GM19023 (cell line): ENCODE measurements around the gene MYL2.

Experiments
- ATAC-seq: cut with Tn5 transposase; IDR thresholded peaks from one replicate; pipeline ENCODE4 v1.9.1; 2021; ENCODE audit warnings: mild to moderate bottlenecking, moderate library complexity; ENCODE audit not compliant: unreplicated experiment

The MYL2 gene

GRCh38 chr12:110901401-110901800 lies 19.0 kb downstream of the MYL2 start:
- no peak for ATAC-seq

DNA sequence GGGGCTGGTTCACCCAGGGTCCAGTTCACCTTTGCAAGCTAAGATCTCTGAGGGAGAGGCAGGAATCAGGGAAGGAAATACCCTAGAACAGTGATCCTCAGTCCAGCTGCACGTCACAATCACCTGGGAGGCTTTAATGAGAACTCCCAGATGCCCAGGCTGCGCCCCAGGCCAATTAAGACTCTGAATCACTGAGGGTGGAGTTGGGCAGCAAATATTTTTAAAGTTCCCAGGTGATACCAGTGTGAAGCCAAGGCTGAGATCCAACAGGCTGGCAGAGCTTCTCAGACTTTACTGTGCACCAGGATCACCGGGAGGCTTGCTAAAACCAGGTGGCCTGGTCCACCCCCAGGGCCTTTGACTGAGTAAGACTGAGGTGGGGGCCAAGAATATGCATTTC lies 23.8 kb downstream of the MYL2 start:
- ATAC-seq: no peak

- no peak for ATAC-seq
Observed at GRCh38 chr12:110893956-110894355, 26.4 kb downstream of the MYL2 start.

DNA sequence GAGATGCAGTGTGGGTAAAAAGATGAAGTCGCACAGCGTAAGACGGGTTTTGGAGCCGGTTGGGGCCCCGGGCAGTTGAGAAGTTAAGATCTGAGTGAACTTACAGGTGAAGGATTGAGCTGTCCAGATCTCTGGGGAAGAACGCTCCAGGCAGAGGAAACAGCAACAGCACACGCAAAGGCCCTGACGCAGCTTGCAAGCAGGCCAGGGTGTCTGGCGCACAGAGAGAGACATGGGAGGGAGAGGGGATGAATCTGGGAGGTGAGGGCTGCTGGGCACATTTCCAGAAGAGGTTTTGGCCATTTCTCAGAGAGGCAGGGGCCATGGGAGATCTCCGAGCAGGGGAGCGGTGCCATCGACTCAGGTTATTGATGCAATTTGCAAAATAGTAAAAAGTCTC lies 31.0 kb downstream of the MYL2 start:
- ATAC-seq: no peak

DNA sequence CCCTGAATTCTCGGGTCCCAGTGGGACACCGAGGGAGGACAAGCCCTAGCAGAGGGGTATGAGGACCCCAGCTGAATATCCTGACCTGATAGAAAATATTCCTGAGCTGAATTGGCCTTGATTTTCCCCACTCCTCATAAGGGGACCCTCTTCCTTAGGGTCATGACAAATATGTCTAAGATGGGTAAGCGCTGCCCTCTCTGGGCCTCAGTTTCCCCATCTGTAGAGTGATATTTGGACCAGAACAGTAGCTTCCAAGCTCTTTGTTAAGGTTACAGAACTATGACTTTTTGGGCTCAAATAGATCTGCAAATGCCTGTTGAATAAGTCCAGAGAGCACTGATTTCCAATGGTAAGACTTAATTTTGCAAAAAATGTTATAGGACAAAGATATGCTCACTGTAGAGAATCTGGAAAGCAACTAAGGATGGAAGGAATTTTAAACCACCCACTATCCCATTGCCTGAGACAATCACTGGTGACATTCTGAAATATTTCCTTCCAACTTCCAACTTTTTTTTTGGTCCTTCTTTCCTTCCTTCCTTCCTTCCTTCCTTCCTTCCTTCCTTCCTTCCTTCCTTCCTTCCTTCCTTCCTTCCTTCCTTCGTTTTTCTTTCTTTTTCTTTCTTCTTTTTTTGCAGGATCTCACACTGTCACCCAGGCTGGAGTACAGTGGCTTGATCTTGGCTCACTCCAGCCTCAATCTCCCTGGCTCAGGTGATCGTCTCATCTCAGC lies 32.0 kb downstream of the MYL2 start:
- ATAC-seq: no peak

GRCh38 chr12:110885152-110885840 lies 35.1 kb downstream of the MYL2 start:
- ATAC-seq: no peak

DNA sequence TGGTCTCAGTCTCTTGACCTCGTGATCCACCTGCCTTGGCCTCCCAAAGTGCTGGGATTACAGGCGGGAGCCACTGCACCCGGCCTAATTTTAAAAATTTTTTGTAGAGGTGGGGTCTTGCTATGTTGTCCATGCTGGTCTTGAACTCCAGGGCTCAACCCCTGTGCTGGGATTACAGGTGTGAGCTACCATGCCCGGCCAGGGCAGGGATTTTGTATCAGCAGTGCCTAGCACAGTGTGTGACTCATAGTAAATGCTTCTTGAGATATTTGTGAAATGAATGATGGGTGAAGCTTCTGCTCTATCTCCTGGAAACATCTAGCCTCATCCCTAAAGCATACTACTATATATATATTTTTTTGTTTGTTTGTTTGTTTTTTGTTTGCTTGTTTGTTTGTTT lies 37.1 kb downstream of the MYL2 start:
- ATAC-seq: no peak

DNA sequence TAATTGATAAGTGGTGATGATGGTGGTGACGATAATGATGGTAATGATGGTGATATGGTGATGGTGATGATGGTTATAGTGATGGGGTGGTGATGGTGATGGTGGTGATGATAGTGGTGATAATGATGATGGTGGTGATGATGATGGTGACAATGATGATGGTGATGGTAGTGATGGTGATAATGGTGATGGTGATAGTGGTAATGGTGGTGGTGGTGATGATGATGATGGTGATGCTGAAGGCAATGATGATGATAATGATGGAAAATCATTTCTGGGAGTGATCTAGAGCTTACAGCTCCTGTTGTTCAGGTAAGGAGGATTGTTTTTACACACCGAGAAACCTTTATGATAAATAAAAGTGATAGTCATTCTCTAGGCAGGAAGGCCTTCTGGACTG lies 39.7 kb downstream of the MYL2 start:
- no peak for ATAC-seq

GRCh38 chr12:110874781-110875180 lies 45.6 kb downstream of the MYL2 start:
- no peak for ATAC-seq

DNA sequence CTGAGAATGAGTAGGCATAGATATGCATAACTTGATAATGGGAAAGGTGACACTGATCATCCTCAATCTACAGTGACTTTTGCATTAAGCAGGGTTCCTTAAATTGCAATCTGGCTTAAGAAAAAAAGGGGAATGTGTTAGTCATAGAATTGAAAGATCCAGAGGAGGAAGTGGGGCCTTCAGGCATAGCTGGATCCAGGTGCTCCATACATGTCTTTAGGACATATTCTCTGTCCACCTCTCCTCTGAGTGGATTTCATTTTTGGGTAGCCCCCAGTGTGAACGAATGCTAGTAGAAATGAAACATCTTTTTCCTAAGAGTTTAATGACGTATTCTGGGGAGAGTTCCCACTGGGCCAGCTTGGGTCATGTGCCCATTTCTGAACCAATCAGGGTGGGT lies 46.0 kb downstream of the MYL2 start:
- ATAC-seq: no peak

DNA sequence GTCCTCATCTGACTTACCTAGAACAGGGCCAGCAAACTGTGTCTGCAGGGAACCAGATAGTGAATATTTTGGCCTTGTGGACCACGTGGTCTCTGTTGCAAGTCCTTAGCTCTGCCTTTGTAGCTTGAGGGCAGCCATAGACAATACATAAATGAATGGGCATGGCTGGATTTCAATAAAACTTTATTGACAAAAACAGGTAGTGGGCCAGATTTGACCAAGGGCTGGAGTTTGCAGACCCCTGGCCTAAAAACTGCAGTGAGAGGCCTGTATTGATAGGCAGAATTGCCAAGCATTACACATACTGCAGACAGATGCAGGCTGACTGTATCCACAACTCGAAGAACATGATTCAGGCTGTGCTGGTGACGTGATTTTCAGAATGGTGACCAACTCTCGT lies 48.3 kb downstream of the MYL2 start:
- ATAC-seq: no peak

DNA sequence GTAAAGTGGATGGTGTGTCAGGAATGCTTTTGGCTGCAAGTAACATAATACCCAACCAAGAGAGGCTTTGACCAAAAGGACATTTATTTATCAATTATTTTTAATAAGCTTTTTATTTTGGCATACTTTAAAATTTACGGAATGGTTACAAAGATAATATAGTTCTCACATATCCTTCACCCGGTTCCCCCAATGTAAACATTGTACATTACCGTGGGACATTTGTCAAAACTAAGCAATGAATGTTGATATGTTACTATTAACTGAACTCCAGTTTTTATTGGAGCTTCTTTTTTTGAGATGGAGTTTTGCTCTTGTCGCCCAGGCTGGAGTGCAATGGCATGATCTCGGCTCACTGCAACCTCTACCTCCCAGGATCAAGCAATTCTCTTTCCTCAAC lies 50.6 kb downstream of the MYL2 start:
- ATAC-seq: no peak

- ATAC-seq: no peak
Observed at GRCh38 chr12:110869026-110869425, 51.4 kb downstream of the MYL2 start.

DNA sequence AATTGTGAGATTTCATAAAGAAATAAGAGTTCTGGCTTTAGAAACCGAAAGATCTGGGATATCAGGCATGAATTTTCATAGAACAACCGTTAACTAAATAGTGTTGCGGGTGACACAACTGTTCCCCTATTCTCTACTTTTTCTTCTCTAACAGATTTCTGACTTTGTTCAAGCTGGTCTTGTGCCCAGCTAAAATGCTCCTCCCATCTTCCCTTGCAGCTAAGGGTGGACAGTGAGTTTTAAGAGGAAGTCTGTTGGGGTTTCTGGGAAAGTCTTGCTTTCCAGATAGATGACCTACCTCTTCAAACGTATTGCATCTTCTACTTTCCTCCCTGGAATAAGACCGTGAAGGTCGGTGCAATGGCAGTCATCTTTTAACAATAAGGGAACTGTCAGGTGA lies 54.9 kb downstream of the MYL2 start:
- ATAC-seq: no peak

- ATAC-seq: no peak
Observed at GRCh38 chr12:110863161-110863560, 57.2 kb downstream of the MYL2 start.

DNA sequence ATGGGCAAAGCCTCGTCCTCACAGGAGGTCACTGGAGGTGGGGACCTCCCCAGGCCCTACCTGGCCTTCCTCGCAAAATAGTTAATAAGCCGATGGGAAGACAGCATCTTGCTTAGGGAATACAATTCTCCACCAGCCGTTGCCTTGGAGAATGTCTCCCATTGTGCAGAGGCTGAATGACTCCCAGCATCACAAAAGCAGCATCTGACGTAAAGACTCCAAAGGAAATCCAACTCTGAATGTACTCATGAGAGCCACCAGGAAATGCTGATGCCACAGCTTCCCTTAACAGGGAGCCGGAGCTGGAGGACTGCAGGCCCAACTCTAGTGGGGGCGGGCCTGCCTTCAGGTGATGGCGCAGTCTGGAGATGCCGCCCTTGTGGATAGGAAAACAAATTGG lies 58.0 kb downstream of the MYL2 start:
- ATAC-seq: no peak

DNA sequence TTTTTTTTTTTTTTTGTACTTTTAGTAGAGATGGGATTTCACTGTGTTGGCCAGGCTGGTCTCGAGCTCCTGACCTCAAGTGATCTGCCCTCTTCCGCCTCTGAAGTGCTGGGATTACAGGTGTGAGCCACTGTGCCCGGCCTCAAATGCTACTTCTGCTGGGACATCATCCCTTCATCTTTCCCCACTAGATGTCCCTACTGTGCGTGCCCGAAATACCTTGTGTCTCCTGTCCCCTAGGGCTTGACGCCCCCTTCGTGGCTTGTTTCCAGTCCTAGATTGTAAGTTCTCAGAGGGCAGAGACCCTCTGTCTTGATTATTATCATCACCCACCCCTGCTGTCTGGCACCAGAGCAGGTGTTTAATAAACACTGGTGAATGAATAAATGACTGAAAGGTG lies 58.6 kb downstream of the MYL2 start:
- ATAC-seq: no peak
